Measurements from ENCODE around the gene BCAT1.
"Not testable (repeated sequence)": the region's sequence is repeated elsewhere in the genome, so short reads cannot be mapped to it uniquely, and the experiment has no call there.

The BCAT1 gene

DNA sequence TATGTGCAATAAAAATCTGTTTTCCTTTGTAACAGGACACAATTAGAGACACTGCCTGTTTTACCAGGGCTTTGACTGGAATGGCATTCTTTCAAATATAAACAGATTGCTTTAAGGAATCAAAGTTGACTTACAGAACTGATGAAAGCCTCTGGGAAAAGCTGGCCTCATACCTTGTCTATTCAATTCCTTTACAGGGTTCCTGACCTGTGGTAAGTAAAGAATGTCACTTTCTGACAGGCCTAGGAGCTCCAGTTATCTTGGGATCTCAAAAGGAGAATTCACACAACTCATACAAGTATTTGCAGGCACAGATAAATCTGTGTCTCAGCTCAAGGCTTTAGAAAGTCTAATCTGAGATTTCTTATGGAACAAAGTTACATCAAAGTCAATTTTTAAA, 88.4 kb downstream of the BCAT1 start:
- H3K4me3 ChIP-seq (ENCODE audit: control insufficient read depth, low read depth, low read length) = no peak overlapping the region
- DNase-seq (ENCODE audit: low read depth) = no peak
- TF ChIP-seq, protein P1, sequence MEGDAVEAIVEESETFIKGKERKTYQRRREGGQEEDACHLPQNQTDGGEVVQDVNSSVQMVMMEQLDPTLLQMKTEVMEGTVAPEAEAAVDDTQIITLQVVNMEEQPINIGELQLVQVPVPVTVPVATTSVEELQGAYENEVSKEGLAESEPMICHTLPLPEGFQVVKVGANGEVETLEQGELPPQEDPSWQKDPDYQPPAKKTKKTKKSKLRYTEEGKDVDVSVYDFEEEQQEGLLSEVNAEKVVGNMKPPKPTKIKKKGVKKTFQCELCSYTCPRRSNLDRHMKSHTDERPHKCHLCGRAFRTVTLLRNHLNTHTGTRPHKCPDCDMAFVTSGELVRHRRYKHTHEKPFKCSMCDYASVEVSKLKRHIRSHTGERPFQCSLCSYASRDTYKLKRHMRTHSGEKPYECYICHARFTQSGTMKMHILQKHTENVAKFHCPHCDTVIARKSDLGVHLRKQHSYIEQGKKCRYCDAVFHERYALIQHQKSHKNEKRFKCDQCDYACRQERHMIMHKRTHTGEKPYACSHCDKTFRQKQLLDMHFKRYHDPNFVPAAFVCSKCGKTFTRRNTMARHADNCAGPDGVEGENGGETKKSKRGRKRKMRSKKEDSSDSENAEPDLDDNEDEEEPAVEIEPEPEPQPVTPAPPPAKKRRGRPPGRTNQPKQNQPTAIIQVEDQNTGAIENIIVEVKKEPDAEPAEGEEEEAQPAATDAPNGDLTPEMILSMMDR (conservative IDR thresholded peaks at IDR 0.05; ENCODE audit: control insufficient read depth, insufficient read depth, low read depth, low read length) = no peak

DNA sequence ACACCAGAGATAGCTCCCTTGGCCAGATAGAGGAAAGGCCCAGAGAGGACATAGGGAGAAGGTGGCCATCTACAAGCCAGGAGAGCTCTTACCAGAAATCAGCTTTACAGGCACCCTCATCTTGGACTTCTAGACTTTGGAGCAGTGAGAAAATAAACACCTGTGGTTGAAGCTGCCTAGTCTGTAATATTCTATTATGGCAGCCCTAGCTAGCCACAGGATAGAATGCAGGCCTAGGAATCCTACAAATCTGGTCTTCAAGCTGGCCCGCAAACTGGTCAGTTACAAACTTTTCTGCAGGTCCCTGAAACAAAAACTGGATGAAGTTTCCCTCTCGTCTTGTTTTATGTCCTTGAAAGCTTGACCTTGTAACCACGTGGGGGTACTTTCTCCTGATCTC, 92.4 kb downstream of the BCAT1 start:
- no peak overlapping the region for H3K4me3 ChIP-seq (ENCODE audit: control insufficient read depth, low read depth, low read length)
- TF ChIP-seq, protein P1 (conservative IDR thresholded peaks at IDR 0.05; ENCODE audit: control insufficient read depth, insufficient read depth, low read depth, low read length) = no peak
- DNase-seq (ENCODE audit: low read depth) = no peak

DNA sequence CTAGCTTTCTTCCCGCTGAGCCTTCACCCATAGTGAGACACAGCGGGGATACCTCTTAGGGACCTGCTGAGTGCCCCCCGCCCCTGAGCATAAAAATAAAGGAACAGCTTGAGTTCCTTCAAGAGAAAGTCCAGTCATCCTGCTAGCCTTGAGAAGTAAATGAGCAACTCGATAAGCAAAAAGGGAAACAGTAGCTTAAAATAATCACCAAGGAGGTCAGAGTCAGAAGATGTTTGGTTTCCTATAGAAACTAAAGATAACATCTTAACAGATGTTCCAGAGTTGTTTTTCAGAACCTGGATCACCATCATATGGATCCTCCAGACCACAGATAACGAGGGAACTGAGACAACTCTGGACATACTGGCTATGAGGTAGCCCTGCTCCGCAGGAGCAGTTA, 94.0 kb downstream of the BCAT1 start:
- no peak overlapping the region for H3K4me3 ChIP-seq (ENCODE audit: control insufficient read depth, low read depth, low read length)
- TF ChIP-seq, protein P1 (conservative IDR thresholded peaks at IDR 0.05; ENCODE audit: control insufficient read depth, insufficient read depth, low read depth, low read length) = no peak

DNA sequence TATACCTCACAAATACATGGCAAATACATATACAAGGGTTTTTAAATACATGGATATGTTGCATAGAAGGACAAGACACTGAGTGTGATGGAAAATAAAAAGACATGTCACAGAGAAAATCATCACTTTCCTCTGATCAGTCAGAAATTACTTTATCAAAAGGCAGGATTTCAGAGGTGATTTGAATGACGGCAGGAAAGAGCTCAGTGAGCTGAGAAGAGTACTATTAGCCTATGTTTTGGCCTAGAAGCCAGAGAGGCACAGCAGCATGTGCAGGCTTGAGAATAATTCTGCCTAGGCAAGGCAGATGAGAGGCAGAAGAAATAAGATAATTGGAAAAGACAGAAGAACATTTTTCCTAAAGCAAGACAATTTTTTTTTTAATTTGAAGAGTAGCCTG, 94.9 kb downstream of the BCAT1 start:
- TF ChIP-seq, protein P1 (conservative IDR thresholded peaks at IDR 0.05; ENCODE audit: control insufficient read depth, insufficient read depth, low read depth, low read length) = no peak
- DNase-seq (ENCODE audit: low read depth) = no peak

More for the DNA sequence above, 94.0 kb downstream of the BCAT1 start:
- no peak for DNase-seq (ENCODE audit: low read depth)

DNA sequence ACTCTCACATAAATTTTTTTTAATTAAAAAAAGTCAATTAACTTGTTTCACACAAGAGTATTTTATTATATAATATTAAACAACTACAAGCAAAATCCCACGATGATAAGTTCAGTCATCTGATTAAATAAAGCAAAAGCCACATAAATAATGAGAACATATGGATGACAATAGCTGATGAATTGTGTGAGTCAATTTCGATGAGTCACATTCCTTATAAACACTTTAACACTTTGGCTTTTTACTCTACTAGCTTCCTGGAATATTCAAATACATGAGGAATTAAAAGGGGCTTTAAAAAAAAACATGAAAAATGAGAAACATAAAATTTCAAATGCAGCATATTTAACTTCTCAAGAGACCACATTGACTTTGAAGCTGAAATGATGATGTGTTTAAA, 95.3 kb downstream of the BCAT1 start:
- TF ChIP-seq, protein P1 (conservative IDR thresholded peaks at IDR 0.05; ENCODE audit: control insufficient read depth, insufficient read depth, low read depth, low read length) = no peak
- DNase-seq (ENCODE audit: low read depth) = peak; percentile 85
- no peak overlapping the region for H3K4me3 ChIP-seq (ENCODE audit: control insufficient read depth, low read depth, low read length)

More for the DNA sequence above, 94.9 kb downstream of the BCAT1 start:
- H3K4me3 ChIP-seq (ENCODE audit: control insufficient read depth, low read depth, low read length) = no peak overlapping the region

DNA sequence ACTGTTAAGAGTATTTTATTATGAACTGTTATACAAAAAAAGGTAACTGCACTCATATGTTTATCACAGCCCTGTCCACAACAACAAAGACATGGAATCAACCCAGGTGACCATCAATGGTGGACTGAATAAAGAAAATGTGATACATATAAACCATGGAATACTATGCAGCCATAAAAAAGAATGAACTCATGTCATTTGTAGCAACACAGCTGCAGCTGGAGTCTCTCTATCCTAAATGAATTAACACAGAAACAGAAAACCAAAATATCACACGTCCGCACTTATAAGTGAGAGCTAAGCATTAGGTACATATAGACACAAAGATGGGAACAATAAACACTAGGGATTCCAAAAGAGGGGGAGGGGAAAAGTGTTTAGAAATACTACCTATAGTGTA, 95.8 kb downstream of the BCAT1 start:
- TF ChIP-seq, protein P1 (conservative IDR thresholded peaks at IDR 0.05; ENCODE audit: control insufficient read depth, insufficient read depth, low read depth, low read length) = no peak
- no peak for DNase-seq (ENCODE audit: low read depth)

DNA sequence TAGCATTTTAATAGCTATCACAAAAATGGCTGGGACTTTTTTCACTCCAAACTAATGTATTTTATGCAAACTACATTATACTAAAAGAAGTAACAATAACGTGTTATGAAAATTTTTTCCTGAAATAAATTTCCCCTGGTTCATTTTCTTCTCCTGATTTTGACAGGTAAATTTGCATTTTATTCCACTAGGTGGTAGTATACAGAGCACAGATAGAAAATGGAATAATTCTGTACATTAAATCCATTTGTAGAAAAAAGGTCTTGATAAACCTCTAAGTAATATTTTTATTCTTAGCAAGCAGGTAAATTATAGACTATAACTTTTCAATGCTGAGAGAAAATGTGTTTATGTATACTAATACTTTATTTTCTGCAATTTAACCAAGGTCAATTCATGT, 96.5 kb downstream of the BCAT1 start:
- H3K4me3 ChIP-seq (ENCODE audit: control insufficient read depth, low read depth, low read length) = no peak overlapping the region
- TF ChIP-seq, protein P1 (conservative IDR thresholded peaks at IDR 0.05; ENCODE audit: control insufficient read depth, insufficient read depth, low read depth, low read length) = peak; percentile 39
- no peak for DNase-seq (ENCODE audit: low read depth)

More for the DNA sequence above, 95.8 kb downstream of the BCAT1 start:
- no peak overlapping the region for H3K4me3 ChIP-seq (ENCODE audit: control insufficient read depth, low read depth, low read length)

DNA sequence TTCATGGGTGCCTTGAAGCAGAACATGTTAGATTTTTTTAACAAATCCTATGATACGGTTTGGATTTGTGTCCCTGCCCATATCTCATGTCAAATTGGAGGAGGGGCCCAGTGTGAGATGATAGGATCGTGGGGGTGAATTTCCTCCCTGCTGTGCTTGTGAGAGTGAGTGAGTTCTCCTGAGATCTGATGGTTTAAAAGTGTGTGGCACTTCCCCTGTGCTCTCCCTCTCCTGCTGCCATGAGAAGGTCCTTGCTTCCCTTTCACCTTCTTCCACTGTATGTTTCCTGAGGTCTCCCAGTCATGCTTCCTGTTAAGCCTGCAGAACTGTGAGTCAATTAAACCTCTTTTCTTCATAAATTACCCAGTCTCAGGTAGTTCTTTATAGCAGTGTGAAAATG, 97.0 kb downstream of the BCAT1 start:
- not testable (repeated sequence) for H3K4me3 ChIP-seq (ENCODE audit: control insufficient read depth, low read depth, low read length); DNase-seq (ENCODE audit: low read depth)
